Measurements from ENCODE around the gene POLE. TPM values are rescaled to one million over a fixed set of nuclear protein-coding genes. Genes with fewer than 3 reads are reported as not detected.

Gene POLE
- total and polyA plus RNA-seq, 9 of the 15 experiments (the other 6 are each of a cell fraction or from before 2014, with no cell fraction given), result 2.4 to 154 (median 49.6) TPM

DNA sequence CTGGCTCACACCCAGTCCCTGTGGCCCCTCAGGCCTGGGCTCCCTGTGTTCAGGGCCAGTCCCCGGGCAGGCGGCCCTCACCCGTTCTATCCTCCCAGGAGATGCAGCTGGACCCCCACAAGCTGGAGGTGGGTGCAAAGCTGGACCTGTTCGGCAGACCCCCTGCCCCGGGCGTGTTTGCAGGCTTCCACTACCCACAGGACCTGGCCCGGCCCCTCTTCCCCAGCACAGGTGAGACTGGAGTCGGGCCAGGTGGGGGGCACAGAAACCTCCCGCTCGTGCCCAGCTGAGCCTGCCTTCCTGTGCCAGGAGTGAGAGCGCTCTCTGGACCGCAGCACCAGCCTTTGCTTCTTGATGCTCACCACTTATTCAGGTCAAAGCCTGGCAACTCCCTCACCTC lies 110.4 kb downstream of the POLE start:
- no peak overlapping the region for H3K9ac ChIP-seq (ENCODE audit: insufficient read depth in 1 of 2, low read depth in 2 of 2, low read length in 2 of 2)
- in situ Hi-C loops (cut with MboI) (no loop called here), intact Hi-C loops (cut with micrococcal nuclease) (no loop called here)
- no peaks in the 10 kb centered on the region; the same call in 1 of the 2 replicates for H4K20me1 ChIP-seq (replicated peaks; ENCODE audit: control insufficient read depth, insufficient read depth, low read length)
- no peak overlapping the region for H2AFZ ChIP-seq (ENCODE audit: low read depth, low read length)
- H3K79me2 ChIP-seq (ENCODE audit: control insufficient read depth, insufficient read depth, low read length), result no peaks in the 10 kb centered on the region
- ChIA-PET POLR2A (interaction anchor here (0.6 kb wide), 1 partner anchor 253 kb away, joined by 3 read pairs; no protein-coding TSS in a partner anchor), CTCF (ENCODE audit: low intra/inter-chr PET ratio) (no interaction called here)
- no peaks in the 10 kb centered on the region for H3K9me3 ChIP-seq (replicated peaks; ENCODE audit: control insufficient read depth, insufficient read depth, low read depth, low read length)
- DNase-seq (ENCODE audit: extremely low read depth in 1 of 4, low spot score in 3 of 4), result no peak
- H3K27ac ChIP-seq (ENCODE audit: extremely low read depth, low read depth, low read length), result no peak overlapping the region
- FAIRE-seq, result no peak
- TF ChIP-seq POLR2G (IDR thresholded peaks at IDR 0.05; ENCODE audit: low read depth, low read length) (peak; percentile 13; the same call in 1 of the 2 replicates), SPI1 (IDR thresholded peaks at IDR 0.05; ENCODE audit: borderline replicate concordance, low read depth, low read length) (no peak)
- no peaks in the 10 kb centered on the region for H3K27me3 ChIP-seq (ENCODE audit: control insufficient read depth in 2 of 2, insufficient read depth in 2 of 2, low read length in 2 of 2)
- WGBS (ENCODE audit: insufficient coverage, low coverage, missing lambda C conversion rate), result 96% methylated on average over 9 of the region's 12 CpGs
- ATAC-seq, result no peak
- peaks cover 0 to 38% of the 10 kb centered on the region in 2 experiments; a peak in 2 of 5 replicates for H3K4me1 ChIP-seq (replicated peaks in 1 of 2; ENCODE audit: control insufficient read depth in 2 of 2, insufficient read depth in 2 of 2, low read length in 2 of 2)
- no peak overlapping the region for H3K4me3 ChIP-seq
- H3K9me1 ChIP-seq (ENCODE audit: control insufficient read depth, insufficient read depth, low read length), result no peaks in the 10 kb centered on the region
- peaks cover 90% of the 10 kb centered on the region; the same call in 2 of the 3 replicates for H3K36me3 ChIP-seq (ENCODE audit: control insufficient read depth, insufficient read depth, low read length)
- BruUV-seq (replicated peaks), result no TSS peak
- H3K4me2 ChIP-seq (ENCODE audit: insufficient read depth, low read length), result no peak overlapping the region

DNA sequence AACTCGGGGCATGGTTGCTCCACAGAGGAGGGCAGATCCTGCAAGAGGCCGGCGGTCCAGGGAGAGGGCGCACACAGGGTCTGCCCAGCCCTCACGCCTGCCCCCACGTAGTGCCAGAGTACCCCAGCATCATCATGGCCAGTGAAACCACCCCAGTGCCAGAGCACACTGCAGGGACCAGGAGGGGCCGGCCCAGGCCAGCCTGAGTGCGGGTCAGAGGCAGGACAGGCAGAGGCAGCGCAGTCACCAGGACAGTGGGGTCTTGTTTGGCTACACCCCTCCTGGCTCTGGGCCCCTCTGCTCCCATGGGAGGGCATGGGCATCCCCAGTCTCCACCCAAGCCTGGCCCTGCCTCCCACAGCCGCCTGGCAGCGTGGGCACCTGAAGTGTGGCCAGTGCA lies 111.5 kb downstream of the POLE start:
- CTCF ChIA-PET (ENCODE audit: low intra/inter-chr PET ratio), result no interaction called here
- H3K4me1 ChIP-seq (replicated peaks in 1 of 2; ENCODE audit: control insufficient read depth in 2 of 2, insufficient read depth in 2 of 2, low read length in 2 of 2), result peaks cover 0 to 47% of the 10 kb centered on the region in 2 experiments; a peak in 2 of 5 replicates
- no TSS peak for BruUV-seq (replicated peaks)
- 100% methylated on average over 11 of the region's 11 CpGs for WGBS (ENCODE audit: insufficient coverage, low coverage, missing lambda C conversion rate)
- FAIRE-seq (no peak), DNase-seq (ENCODE audit: extremely low read depth in 1 of 4, low spot score in 3 of 4) (no peak), ATAC-seq (no peak)
- POLR2A ChIA-PET, result interaction anchor here (0.6 kb wide), 1 partner anchor 8 kb away, joined by 4 read pairs; no protein-coding TSS in a partner anchor
- intact Hi-C loops (cut with micrococcal nuclease) (no loop called here), in situ Hi-C loops (cut with MboI) (no loop called here)
- H3K79me2 ChIP-seq (ENCODE audit: control insufficient read depth, insufficient read depth, low read length), result no peaks in the 10 kb centered on the region
- H3K27ac ChIP-seq (ENCODE audit: extremely low read depth, low read depth, low read length), result no peak overlapping the region
- H3K36me3 ChIP-seq (ENCODE audit: control insufficient read depth, insufficient read depth, low read length), result peaks cover 89% of the 10 kb centered on the region; the same call in 2 of the 3 replicates
- H3K27me3 ChIP-seq (ENCODE audit: control insufficient read depth in 2 of 2, insufficient read depth in 2 of 2, low read length in 2 of 2), result no peaks in the 10 kb centered on the region
- no peak overlapping the region for H3K4me2 ChIP-seq (ENCODE audit: insufficient read depth, low read length)
- H3K4me3 ChIP-seq, result no peak overlapping the region
- H3K9ac ChIP-seq (ENCODE audit: insufficient read depth in 1 of 2, low read depth in 2 of 2, low read length in 2 of 2), result no peak overlapping the region
- H3K9me1 ChIP-seq (ENCODE audit: control insufficient read depth, insufficient read depth, low read length), result no peaks in the 10 kb centered on the region
- no peaks in the 10 kb centered on the region; the same call in 1 of the 2 replicates for H4K20me1 ChIP-seq (replicated peaks; ENCODE audit: control insufficient read depth, insufficient read depth, low read length)
- H2AFZ ChIP-seq (ENCODE audit: low read depth, low read length), result no peak overlapping the region
- H3K9me3 ChIP-seq (replicated peaks; ENCODE audit: control insufficient read depth, insufficient read depth, low read depth, low read length), result no peaks in the 10 kb centered on the region
- no peak for TF ChIP-seq POLR2H (tag; IDR thresholded peaks at IDR 0.05; ENCODE audit: low read depth)
- TF ChIP-seq RNF2 (IDR thresholded peaks at IDR 0.05), result no peak
- TF ChIP-seq ZZZ3 (IDR thresholded peaks at IDR 0.05), result no peak
- TF ChIP-seq POLR2G (IDR thresholded peaks at IDR 0.05; ENCODE audit: low read depth, low read length), result peak; percentile 33; the same call in 1 of the 2 replicates
- TF ChIP-seq CHCHD3 (CRISPR knock-in tag; IDR thresholded peaks at IDR 0.05), result no peak
- no peak for TF ChIP-seq CREB1 (IDR thresholded peaks at IDR 0.05)
- TF ChIP-seq CREB1 (CRISPR knock-in tag; IDR thresholded peaks at IDR 0.05), result no peak
- TF ChIP-seq, protein P1, sequence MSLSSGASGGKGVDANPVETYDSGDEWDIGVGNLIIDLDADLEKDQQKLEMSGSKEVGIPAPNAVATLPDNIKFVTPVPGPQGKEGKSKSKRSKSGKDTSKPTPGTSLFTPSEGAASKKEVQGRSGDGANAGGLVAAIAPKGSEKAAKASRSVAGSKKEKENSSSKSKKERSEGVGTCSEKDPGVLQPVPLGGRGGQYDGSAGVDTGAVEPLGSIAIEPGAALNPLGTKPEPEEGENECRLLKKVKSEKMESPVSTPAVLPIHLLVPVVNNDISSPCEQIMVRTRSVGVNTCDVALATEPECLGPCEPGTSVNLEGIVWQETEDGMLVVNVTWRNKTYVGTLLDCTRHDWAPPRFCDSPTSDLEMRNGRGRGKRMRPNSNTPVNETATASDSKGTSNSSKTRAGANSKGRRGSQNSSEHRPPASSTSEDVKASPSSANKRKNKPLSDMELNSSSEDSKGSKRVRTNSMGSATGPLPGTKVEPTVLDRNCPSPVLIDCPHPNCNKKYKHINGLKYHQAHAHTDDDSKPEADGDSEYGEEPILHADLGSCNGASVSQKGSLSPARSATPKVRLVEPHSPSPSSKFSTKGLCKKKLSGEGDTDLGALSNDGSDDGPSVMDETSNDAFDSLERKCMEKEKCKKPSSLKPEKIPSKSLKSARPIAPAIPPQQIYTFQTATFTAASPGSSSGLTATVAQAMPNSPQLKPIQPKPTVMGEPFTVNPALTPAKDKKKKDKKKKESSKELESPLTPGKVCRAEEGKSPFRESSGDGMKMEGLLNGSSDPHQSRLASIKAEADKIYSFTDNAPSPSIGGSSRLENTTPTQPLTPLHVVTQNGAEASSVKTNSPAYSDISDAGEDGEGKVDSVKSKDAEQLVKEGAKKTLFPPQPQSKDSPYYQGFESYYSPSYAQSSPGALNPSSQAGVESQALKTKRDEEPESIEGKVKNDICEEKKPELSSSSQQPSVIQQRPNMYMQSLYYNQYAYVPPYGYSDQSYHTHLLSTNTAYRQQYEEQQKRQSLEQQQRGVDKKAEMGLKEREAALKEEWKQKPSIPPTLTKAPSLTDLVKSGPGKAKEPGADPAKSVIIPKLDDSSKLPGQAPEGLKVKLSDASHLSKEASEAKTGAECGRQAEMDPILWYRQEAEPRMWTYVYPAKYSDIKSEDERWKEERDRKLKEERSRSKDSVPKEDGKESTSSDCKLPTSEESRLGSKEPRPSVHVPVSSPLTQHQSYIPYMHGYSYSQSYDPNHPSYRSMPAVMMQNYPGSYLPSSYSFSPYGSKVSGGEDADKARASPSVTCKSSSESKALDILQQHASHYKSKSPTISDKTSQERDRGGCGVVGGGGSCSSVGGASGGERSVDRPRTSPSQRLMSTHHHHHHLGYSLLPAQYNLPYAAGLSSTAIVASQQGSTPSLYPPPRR (CRISPR knock-in tag; IDR thresholded peaks at IDR 0.05; ENCODE audit: borderline replicate concordance), result no peak
